22Rv1 (cell line): ENCODE results near the gene KIAA1217.

ENCODE experiments used
- H3K27ac ChIP-seq: fragments of 450-650 bp; 2 replicates; pipeline ENCODE4 v1.5.1; 2017
- CTCF ChIP-seq: fragments of 450-650 bp; IDR thresholded peaks from 2 replicates; pipeline ENCODE4 v1.5.1; 2017; ENCODE audit warnings: mild to moderate bottlenecking
- ZFX ChIP-seq: fragments of 450-650 bp; IDR thresholded peaks from 2 replicates; pipeline ENCODE4 v1.6.1; 2017; ENCODE audit warnings: antibody characterized with exemption, borderline replicate concordance

The KIAA1217 gene

DNA sequence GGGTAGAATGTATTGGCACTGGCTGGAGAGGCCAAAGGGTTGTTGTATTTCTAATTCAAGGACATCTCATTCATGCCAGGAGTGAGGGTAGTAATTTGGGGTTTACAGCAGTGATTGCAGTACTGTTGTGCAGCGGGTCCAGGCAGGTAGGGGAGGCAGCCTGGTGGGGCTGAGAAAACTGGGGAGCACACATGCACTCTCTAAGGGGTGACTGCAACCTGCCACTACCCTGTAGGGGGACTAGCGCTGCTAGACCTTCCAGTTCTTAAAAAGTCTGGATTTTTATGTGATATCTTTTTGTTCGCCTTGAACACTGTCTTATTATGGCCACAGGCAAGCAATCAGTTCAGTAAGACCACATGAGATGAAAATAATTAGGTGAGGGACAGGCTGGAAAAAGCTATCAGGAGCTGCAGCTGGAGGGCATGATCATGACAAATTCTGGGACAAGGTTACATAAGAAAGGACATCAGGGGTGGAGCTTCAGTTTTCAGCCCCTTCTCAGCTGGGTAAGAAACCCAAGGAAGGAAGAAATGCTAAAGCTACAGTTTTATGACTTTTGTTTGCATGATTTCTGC, 365.7 kb downstream of the KIAA1217 start:
- no peak for TF ChIP-seq ZFX
- no peak for TF ChIP-seq CTCF
- no peak overlapping the region for H3K27ac ChIP-seq

- TF ChIP-seq ZFX: no peak
- TF ChIP-seq CTCF: no peak
- no peak overlapping the region for H3K27ac ChIP-seq
Observed at GRCh38 chr10:24575481-24576002, 366.6 kb downstream of the KIAA1217 start.

- no peak overlapping the region for H3K27ac ChIP-seq
- TF ChIP-seq ZFX (no peak), CTCF (no peak)
Observed at GRCh38 chr10:24579448-24579847, 370.5 kb downstream of the KIAA1217 start.

- TF ChIP-seq ZFX (no peak), CTCF (no peak)
- H3K27ac ChIP-seq: no peak overlapping the region
Observed at GRCh38 chr10:24579906-24580305, 371.0 kb downstream of the KIAA1217 start.

- TF ChIP-seq CTCF: no peak
- no peak for TF ChIP-seq ZFX
- H3K27ac ChIP-seq: no peak overlapping the region
Observed at GRCh38 chr10:24589265-24589664, 380.3 kb downstream of the KIAA1217 start.

DNA sequence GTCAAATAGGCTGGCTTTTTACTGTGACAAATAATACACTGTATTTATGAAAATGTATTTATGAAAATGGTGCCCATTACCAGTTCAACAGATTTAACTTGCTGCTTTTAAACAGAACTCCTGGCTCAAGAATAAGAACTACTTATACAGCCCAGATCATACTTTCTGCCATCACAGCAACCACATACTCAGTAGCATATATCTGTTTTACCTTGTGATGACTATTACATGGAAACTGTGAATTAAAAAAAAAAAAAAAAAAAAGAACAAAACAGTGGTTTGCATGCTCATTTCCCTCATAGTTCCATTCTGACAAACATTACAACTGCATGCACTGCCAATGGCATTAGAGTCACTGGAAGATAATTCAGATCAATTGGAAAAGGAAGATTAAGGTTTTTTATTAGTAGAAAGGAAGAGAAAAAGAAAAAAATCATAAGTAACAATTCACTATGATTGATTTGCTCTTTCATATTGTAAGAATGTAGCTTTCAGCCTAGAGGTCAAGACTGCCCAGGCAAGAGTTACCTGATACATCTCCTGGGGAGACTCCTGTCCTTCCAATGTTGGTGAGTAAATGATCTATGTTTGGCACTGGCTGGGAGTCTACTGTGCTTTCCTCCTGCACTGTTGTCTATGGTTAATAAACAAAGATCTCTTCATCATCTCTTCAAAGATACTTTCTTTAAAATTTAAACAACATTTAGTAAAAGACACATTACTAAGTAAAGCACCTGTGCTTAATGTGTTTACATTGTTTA, 381.9 kb downstream of the KIAA1217 start:
- H3K27ac ChIP-seq: no peak overlapping the region
- TF ChIP-seq ZFX (no peak), CTCF (no peak)
